B cell (primary cell): Measurements from ENCODE around the gene STRBP. TPM values are rescaled to one million over a fixed set of nuclear protein-coding genes. Genes with fewer than 3 reads are reported as not detected.
A peak's percentile ranks its signal among the peaks of the same experiment; 100 is the strongest.

Experiments
- ATAC-seq: fragments of 200-7000 bp; cut with Tn5 transposase; one replicate; pipeline ENCODE4 v1.10.0; 2021; ENCODE audit warnings: low read depth, mild to moderate bottlenecking, moderate number of reproducible peaks, moderate library complexity
- CTCF ChIA-PET: fragments of 350-600 bp; sonication (Branson Sonifier 250); formaldehyde crosslinking; loops from one replicate; lab custom pipeline; 2021; ENCODE audit warnings: antibody characterized with exemption, inconsistent platforms; lab: Charles Lee
- POLR2A ChIA-PET: fragments of 350-600 bp; sonication (Branson Sonifier 250); formaldehyde crosslinking; loops from one replicate; lab custom pipeline; 2021; ENCODE audit warnings: antibody characterized with exemption; lab: Charles Lee
- DNase-seq: peaks from one replicate; pipeline ENCODE4 v3.0.0; 2013
- H2AFZ ChIP-seq: 2 replicates; pipeline ENCODE4 v1.6.1; 2012; ENCODE audit warnings: mild to moderate bottlenecking, low read depth, low read length; ENCODE audit not compliant: insufficient read depth, poor library complexity, severe bottlenecking
- H3K27ac ChIP-seq, 2 donors: 1 replicate in 1 of 2; 2 replicates in 1 of 2; pipeline ENCODE4 v1.5.1; 2012 to 2013; ENCODE audit warnings: low read length in 2 of 2, mild to moderate bottlenecking in 2 of 2, moderate library complexity in 1 of 2
- H3K27me3 ChIP-seq, 4 experiments: fragments of 200-600 bp in 1 of 4; sonication (generic) in 1 of 4; replicated peaks in 1 of 4; 1 replicate in 2 of 4; 2 replicates in 2 of 4; pipeline versions ENCODE4 v1.6.1 to v1.7.0; 2013 to 2016; ENCODE audit warnings: low read length in 3 of 4, mild to moderate bottlenecking in 2 of 4, mixed read lengths in 1 of 4, moderate library complexity in 1 of 4; ENCODE audit not compliant: insufficient read depth in 4 of 4, control insufficient read depth in 3 of 4; ENCODE audit errors: control extremely low read depth in 1 of 4
- H3K36me3 ChIP-seq, 2 experiments: replicated peaks in 1 of 2; 1 replicate in 1 of 2; 2 replicates in 1 of 2; pipeline versions ENCODE4 v1.6.1 to v1.7.1; 2013; ENCODE audit warnings: low read length in 1 of 2; ENCODE audit not compliant: insufficient read depth in 2 of 2, control insufficient read depth in 1 of 2; ENCODE audit errors: control extremely low read depth in 1 of 2, extremely low read depth in 1 of 2
- H3K4me1 ChIP-seq, 2 donors: fragments of 200-600 bp in 1 of 2; sonication (generic) in 1 of 2; 1 replicate in 1 of 2; 2 replicates in 1 of 2; pipeline versions ENCODE4 v1.5.1 to v1.6.1; 2013 to 2017; ENCODE audit warnings: low read length in 2 of 2; ENCODE audit not compliant: control insufficient read depth in 2 of 2, insufficient read depth in 2 of 2
- H3K4me2 ChIP-seq: replicated peaks from 2 replicates; pipeline ENCODE3; 2012; ENCODE audit warnings: mild to moderate bottlenecking, low read depth, low read length; ENCODE audit not compliant: poor library complexity, severe bottlenecking
- H3K4me3 ChIP-seq, 5 experiments: fragments of 200-600 bp in 1 of 5; sonication (generic) in 1 of 5; 1 replicate in 3 of 5; 2 replicates in 2 of 5; pipeline versions ENCODE4 v1.5.1 to v1.7.0; 2011 to 2016; ENCODE audit warnings: low read length in 4 of 5, mild to moderate bottlenecking in 4 of 5, low read depth in 2 of 5, control low read depth in 1 of 5, moderate library complexity in 1 of 5; ENCODE audit not compliant: insufficient read depth in 1 of 5; ENCODE audit errors: control extremely low read depth in 1 of 5, extremely low read depth in 1 of 5
- H3K79me2 ChIP-seq: fragments of 200-600 bp; sonication (generic); one replicate; pipeline ENCODE4 v1.6.0; 2016; ENCODE audit warnings: low read length; ENCODE audit not compliant: control insufficient read depth, insufficient read depth
- H3K9ac ChIP-seq: fragments of 200-600 bp; sonication (generic); 2 replicates; pipeline ENCODE4 v1.6.1; 2017; ENCODE audit warnings: mild to moderate bottlenecking, low read length, moderate library complexity
- H3K9me3 ChIP-seq, 3 donors: one replicate each; pipeline versions ENCODE4 v1.6.1 to v1.7.1; 2013; ENCODE audit warnings: low read length in 2 of 3; ENCODE audit not compliant: control insufficient read depth in 2 of 3, insufficient read depth in 1 of 3; ENCODE audit errors: control extremely low read depth in 1 of 3
- H4K20me1 ChIP-seq: 2 replicates; pipeline ENCODE4 v1.6.0; 2012; ENCODE audit warnings: mild to moderate bottlenecking, low read length; ENCODE audit not compliant: insufficient read depth, control insufficient read depth, poor library complexity, severe bottlenecking
- H3K27ac Mint-ChIP-seq: one replicate; pipeline ENCODE4 v1.8.0; 2021; ENCODE audit warnings: mixed read lengths
- H3K27me3 Mint-ChIP-seq: one replicate; pipeline ENCODE4 v1.8.0; 2021; ENCODE audit warnings: mixed read lengths
- H3K4me1 Mint-ChIP-seq: one replicate; pipeline ENCODE4 v1.8.0; 2021; ENCODE audit warnings: mixed read lengths
- H3K4me3 Mint-ChIP-seq: one replicate; pipeline ENCODE4 v1.8.0; 2021; ENCODE audit warnings: mixed read lengths
- H3K9me3 Mint-ChIP-seq: one replicate; pipeline ENCODE4 v1.8.0; 2022; ENCODE audit warnings: mixed read lengths; ENCODE audit not compliant: insufficient read depth
- EZH2 ChIP-seq: IDR thresholded peaks from 2 replicates; pipeline ENCODE4 v1.6.1; 2012; ENCODE audit warnings: borderline replicate concordance, low read depth, mild to moderate bottlenecking, moderate library complexity, low read length; ENCODE audit not compliant: insufficient read depth, poor library complexity, severe bottlenecking
- WGBS: methylation state at CpG from one replicate; pipeline ENCODE4 v1.1.5; 2013; ENCODE audit warnings: missing lambda C conversion rate; ENCODE audit not compliant: insufficient coverage; 5-methylcytosine and 5-hydroxymethylcytosine counted together
- intact Hi-C: fragments of 100-400 bp; cut with micrococcal nuclease; formaldehyde crosslinking; loops from one replicate; pipeline ENCODE4 v1.10.0; 2022
- polyA plus RNA-seq: library from polyadenylated mRNA; depleted of rRNA; stranded (reverse); fragments of >200 nt; gene quantifications from 2 replicates; pipeline ENCODE4 v1.2.3, GENCODE V29; 2012
- total RNA-seq, 2 donors: library from RNA; stranded (reverse); fragments of 120-200 nt in 1 of 2; gene quantifications; 1 replicate in 1 of 2; 2 replicates in 1 of 2; pipeline versions ENCODE4 v1.2.3 to v1.2.4, GENCODE V29; 2013 to 2022
- TF ChIP-seq, protein P1 (sequence below): fragments of 200-600 bp; IDR thresholded peaks from one replicate; pipeline ENCODE4 v1.8.0; 2022; ENCODE audit warnings: antibody characterized with exemption, mild to moderate bottlenecking

The STRBP gene
- total and polyA plus RNA-seq, 2 donors (not counting 1 experiment from before 2014, with no cell fraction given): 39.1 to 189 TPM

GRCh38 chr9:123113185-123113584 lies 155.2 kb downstream of the STRBP start:
- H3K27me3 Mint-ChIP-seq: no peaks in the 10 kb centered on the region
- Histone ChIP-seq H3K27me3 (no peaks in the 10 kb centered on the region), H3K36me3 (peaks cover 1 to 98% of the 10 kb centered on the region in 2 experiments), H4K20me1 (peaks cover 5% of the 10 kb centered on the region), H3K4me3 (no peak overlapping the region), H3K27ac (peak overlapping the region in 1 of 2 donors; percentile 67), H3K4me2 (no peak overlapping the region), H3K4me1 (peaks cover 0 to 9% of the 10 kb centered on the region in 2 donors), H3K79me2 (peaks cover 9% of the 10 kb centered on the region), H3K9ac (no peak overlapping the region), H3K9me3 (no peaks in the 10 kb centered on the region), H2AFZ (no peak overlapping the region)
- H3K27ac Mint-ChIP-seq: peak overlapping the region; percentile 85
- ChIA-PET POLR2A (no interaction called here), CTCF (interaction anchor here (0.7 to 2.6 kb wide), 2 partner anchors 221 to 236 kb away, joined by 3 to 9 read pairs; no protein-coding TSS in a partner anchor)
- TF ChIP-seq EZH2: no peak
- ATAC-seq (no peak), DNase-seq (no peak)
- 94% methylated on average over 6 of the region's 7 CpGs for WGBS
- H3K4me3 Mint-ChIP-seq: no peak overlapping the region
- H3K4me1 Mint-ChIP-seq: peaks cover 7% of the 10 kb centered on the region
- intact Hi-C loops: no loop called here
- H3K9me3 Mint-ChIP-seq: no peaks in the 10 kb centered on the region

GRCh38 chr9:123112015-123112975 lies 156.1 kb downstream of the STRBP start:
- H2AFZ ChIP-seq: no peak overlapping the region
- peaks cover 7% of the 10 kb centered on the region for H3K4me1 Mint-ChIP-seq
- no peak overlapping the region for H3K4me3 Mint-ChIP-seq
- H3K36me3 ChIP-seq: peaks cover 1 to 97% of the 10 kb centered on the region in 2 experiments
- peak overlapping the region; percentile 85 for H3K27ac Mint-ChIP-seq
- no peak overlapping the region for H3K9ac ChIP-seq
- CTCF ChIA-PET: interaction anchor here (1.0 to 2.6 kb wide), 2 partner anchors 113 to 237 kb away, joined by 3 to 9 read pairs; no protein-coding TSS in a partner anchor
- H3K4me2 ChIP-seq: no peak overlapping the region
- H4K20me1 ChIP-seq: peaks cover 3% of the 10 kb centered on the region
- peaks cover 0 to 9% of the 10 kb centered on the region in 2 donors for H3K4me1 ChIP-seq
- no peak overlapping the region for H3K4me3 ChIP-seq
- ATAC-seq: peak; percentile 45
- intact Hi-C loops: no loop called here
- no peaks in the 10 kb centered on the region for H3K9me3 Mint-ChIP-seq
- no peaks in the 10 kb centered on the region for H3K9me3 ChIP-seq
- WGBS: 71% methylated on average over 43 of the region's 43 CpGs
- POLR2A ChIA-PET: no interaction called here
- no peaks in the 10 kb centered on the region for H3K27me3 ChIP-seq
- no peak for TF ChIP-seq EZH2
- TF ChIP-seq, protein P1, sequence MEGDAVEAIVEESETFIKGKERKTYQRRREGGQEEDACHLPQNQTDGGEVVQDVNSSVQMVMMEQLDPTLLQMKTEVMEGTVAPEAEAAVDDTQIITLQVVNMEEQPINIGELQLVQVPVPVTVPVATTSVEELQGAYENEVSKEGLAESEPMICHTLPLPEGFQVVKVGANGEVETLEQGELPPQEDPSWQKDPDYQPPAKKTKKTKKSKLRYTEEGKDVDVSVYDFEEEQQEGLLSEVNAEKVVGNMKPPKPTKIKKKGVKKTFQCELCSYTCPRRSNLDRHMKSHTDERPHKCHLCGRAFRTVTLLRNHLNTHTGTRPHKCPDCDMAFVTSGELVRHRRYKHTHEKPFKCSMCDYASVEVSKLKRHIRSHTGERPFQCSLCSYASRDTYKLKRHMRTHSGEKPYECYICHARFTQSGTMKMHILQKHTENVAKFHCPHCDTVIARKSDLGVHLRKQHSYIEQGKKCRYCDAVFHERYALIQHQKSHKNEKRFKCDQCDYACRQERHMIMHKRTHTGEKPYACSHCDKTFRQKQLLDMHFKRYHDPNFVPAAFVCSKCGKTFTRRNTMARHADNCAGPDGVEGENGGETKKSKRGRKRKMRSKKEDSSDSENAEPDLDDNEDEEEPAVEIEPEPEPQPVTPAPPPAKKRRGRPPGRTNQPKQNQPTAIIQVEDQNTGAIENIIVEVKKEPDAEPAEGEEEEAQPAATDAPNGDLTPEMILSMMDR: no peak
- peak overlapping the region; percentile 11 to 67 for H3K27ac ChIP-seq
- H3K79me2 ChIP-seq: peaks cover 3% of the 10 kb centered on the region
- H3K27me3 Mint-ChIP-seq: no peaks in the 10 kb centered on the region
- no peak for DNase-seq
